Raji (cell line): ENCODE results near the gene PAGR1.

Experiments
- POLR2A ChIP-seq: IDR thresholded peaks from 2 replicates; pipeline ENCODE4 v1.6.1; 2011; ENCODE audit warnings: low read depth, low read length, control low read depth; ENCODE audit not compliant: insufficient read depth

PAGR1 gene

GRCh38 chr16:29819506-29819905 lies 3.6 kb downstream of the PAGR1 start:
- 0 out of 2 replicates have a peak, but pooled peaks have one; percentile 4 for TF ChIP-seq POLR2A

- TF ChIP-seq POLR2A = no peak
Measured at GRCh38 chr16:29820271-29820701, 4.3 kb downstream of the PAGR1 start, which contains the start of gene MVP. Gene MVP (plus strand): TSS chr16:29820462. CDS start chr16:29830550, 10,088 bp downstream.

DNA sequence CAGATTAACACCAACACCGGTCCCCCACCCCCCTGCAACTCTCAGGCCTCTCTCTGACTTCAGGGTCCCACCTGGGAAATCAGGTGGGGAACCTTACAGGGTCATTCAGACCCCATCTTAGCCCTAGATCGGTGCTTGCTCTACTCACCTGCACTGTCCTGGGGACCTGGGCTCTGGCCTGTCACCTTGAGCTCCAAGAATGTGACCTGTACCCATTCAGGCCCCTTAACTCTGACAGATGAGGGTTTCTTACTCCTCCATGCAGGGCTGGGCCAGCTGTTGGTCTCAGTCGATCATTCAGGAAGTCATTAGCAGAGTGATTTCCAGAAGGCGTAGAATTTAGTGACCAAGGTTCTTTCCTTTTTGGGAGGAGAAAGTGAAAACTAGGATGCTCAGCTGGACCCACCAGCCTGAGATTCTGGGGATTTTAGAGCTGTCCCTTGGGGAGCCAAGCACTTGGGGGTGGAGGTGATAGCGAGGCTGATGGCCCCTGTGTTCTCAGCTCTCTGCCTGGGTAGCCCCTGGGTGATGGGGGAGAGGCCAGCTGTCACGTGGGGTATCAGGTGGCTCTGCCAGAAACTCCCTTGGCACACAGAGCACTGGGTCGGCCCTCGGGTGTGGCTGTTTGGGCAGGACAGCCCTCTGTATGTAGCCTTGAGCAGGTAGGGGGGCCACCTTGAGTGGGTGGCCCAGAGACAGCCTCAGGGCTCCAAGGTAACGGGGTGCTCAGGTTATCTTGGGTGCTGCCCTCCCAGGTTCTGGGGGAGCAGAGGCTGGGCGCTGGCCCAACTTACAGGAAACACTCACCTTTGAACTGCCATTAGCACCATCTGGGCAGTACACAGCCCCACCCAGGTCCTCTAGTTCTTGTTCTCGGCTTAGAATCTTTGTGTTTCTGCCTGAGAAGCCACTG lies 5.0 kb downstream of the PAGR1 start:
- peak; percentile 59 for TF ChIP-seq POLR2A

DNA sequence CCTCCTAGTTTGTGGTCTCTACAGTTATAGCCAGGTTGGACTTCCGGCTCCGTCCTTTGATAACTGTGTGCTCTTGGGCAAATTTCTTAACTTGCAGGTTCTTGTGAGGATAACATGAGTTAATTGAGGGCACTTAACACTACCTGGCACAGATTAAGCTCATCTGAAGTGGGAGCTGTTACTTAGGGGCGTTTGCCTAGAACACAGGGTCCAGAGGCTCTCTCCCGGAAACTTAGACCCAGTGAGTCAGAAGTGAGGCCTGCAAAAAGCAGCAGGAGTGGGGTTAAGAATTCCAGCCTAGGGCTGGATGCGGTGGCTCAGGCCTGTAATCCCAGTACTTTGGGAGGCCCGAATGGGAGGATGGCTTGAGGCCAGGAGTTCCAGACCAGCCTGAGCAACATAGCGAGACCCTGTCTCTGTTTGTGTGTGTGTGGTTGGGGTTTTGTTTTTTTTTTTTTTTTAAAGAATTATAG lies 5.7 kb downstream of the PAGR1 start:
- TF ChIP-seq POLR2A = no peak

DNA sequence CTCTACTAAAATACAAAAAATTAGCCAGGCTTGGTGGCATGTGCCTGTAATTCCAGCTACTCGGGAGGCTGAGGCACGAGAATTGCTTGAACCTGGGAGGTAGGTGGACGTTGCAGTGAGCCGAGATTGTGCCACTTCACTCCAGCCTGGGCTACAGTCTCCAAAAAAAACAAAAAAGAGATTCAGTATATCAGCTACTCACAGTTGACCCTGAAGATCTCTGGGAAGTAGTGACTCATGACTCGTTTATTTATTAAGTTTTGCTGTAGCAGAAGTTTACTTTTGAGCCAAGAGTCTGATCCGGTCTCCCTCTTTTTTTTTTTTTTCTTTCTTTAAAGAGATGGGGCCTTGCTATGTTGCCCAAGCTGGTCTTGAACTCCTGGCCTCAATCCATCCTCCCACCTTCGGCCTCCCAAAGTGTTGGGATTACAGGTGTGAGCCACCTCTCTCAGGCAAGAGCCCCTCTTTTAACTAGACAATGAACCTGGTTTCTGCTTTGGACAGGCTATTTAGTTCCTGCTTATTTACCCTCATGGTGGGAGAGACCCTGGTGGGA lies 8.7 kb downstream of the PAGR1 start:
- 0 out of 2 replicates have a peak, but pooled peaks have one; percentile 2 for TF ChIP-seq POLR2A

DNA sequence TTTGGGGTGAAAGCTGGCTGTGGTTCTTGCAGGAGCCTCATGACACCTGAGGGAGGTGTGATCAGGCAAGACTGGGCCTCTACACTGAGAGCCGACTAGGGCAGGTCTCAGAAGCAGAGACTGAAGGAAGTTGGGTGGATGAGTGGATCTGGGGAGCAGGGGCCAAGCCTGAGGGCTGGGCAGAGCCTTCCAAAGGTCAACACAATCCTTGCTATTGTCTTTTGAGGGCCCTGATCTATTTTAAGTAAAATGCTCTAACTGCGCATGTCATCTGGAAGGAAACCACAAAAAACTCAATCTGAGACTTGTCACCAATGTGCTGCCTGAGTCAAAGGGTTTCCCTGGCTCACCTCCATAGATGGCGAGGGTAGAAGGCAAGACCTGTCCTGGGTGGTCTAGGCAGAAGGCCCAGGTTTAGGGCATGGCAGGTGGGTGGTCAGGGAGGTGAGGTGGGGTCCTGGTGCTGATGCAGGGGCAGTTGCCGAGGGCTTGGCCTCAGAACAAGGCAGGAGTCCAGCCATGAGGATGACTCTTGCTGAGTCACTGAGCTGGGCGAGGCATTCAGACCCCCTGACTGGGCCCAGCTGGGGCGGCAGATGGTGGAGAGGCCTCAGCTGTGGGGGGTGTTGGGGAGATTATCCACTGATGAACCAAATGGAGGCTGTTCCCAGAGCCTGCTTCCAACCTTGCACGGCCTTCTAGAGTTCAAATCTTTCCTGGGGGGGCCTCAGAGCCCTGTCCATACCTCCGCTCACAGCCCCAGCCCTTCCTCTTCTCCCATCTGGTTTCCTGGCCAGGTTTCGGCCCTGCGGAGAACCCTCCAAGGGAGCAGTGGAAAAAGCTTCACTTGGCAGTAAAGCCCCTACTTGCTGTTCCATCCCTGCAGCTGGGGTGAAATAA lies 9.4 kb downstream of the PAGR1 start:
- peak; percentile 14; the same call in 1 of the 2 replicates for TF ChIP-seq POLR2A

GRCh38 chr16:29826342-29826695 lies 10.4 kb downstream of the PAGR1 start:
- no peak for TF ChIP-seq POLR2A

DNA sequence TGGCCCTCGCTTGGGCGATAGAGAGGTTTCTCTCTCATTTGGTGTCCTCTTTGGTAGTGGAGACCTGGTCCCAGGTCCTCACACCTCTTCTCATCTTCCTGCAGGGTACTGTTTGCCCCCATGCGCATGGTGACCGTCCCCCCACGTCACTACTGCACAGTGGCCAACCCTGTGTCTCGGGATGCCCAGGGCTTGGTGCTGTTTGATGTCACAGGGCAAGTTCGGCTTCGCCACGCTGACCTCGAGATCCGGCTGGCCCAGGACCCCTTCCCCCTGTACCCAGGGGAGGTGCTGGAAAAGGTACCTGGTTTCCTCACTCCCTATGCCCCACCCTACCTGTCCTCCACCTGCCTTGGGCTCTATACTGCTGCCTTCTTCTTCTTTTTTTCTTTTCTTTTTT lies 14.8 kb downstream of the PAGR1 start:
- no peak for TF ChIP-seq POLR2A

GRCh38 chr16:29831490-29831889 lies 15.5 kb downstream of the PAGR1 start:
- no peak for TF ChIP-seq POLR2A

DNA sequence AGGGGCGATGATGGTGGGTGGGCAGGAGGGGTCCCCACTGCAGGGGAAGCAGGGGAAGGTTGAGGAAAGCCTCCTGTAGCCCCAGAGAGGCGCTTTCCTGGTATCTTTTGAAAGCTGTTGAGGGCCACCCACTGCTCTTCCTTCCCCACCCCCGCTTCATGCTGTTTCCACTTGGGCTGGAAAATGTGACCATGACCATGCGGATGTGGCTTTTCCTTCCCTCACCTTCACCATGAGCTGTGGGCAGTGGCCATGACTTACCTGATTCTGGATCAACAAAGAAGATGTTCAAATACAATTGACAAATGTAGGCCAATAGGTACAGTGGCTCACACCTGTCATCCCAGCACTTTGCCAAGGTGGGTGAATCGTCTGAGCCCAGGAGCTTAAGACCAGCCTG lies 18.1 kb downstream of the PAGR1 start:
- TF ChIP-seq POLR2A = no peak

- TF ChIP-seq POLR2A = no peak
Measured at GRCh38 chr16:29835926-29836325, 20.0 kb downstream of the PAGR1 start.

- no peak for TF ChIP-seq POLR2A
Measured at GRCh38 chr16:29836623-29837022, 20.7 kb downstream of the PAGR1 start.

- TF ChIP-seq POLR2A = no peak
Measured at GRCh38 chr16:29837841-29838240, 21.9 kb downstream of the PAGR1 start.

GRCh38 chr16:29839822-29840221 lies 23.9 kb downstream of the PAGR1 start:
- no peak for TF ChIP-seq POLR2A

DNA sequence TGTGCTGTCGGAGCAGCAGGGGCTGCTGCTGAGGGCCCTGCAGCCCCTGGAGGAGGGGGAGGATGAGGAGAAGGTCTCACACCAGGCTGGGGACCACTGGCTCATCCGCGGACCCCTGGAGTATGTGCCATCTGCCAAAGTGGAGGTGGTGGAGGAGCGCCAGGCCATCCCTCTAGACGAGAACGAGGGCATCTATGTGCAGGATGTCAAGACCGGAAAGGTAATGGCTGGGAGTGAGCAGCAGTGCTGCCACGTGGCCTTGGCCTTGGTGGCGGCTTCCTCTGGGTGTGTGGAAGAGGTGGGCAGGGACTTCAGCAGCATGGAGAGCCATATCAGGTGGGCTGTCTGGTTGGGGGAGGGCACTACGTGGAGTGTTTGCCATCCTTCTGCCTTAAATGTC lies 24.3 kb downstream of the PAGR1 start:
- TF ChIP-seq POLR2A = no peak

GRCh38 chr16:29841631-29842030 lies 25.7 kb downstream of the PAGR1 start:
- no peak for TF ChIP-seq POLR2A
